HG02759 (cell line): Measurements from ENCODE around the gene ZSCAN29.
"Not testable (repeated sequence)": the region's sequence is repeated elsewhere in the genome, so short reads cannot be mapped to it uniquely, and the experiment has no call there.

Experiments
- ATAC-seq: cut with Tn5 transposase; IDR thresholded peaks from one replicate; pipeline ENCODE4 v1.9.1; 2021; ENCODE audit warnings: mild to moderate bottlenecking, moderate library complexity; ENCODE audit not compliant: unreplicated experiment

Gene ZSCAN29

DNA sequence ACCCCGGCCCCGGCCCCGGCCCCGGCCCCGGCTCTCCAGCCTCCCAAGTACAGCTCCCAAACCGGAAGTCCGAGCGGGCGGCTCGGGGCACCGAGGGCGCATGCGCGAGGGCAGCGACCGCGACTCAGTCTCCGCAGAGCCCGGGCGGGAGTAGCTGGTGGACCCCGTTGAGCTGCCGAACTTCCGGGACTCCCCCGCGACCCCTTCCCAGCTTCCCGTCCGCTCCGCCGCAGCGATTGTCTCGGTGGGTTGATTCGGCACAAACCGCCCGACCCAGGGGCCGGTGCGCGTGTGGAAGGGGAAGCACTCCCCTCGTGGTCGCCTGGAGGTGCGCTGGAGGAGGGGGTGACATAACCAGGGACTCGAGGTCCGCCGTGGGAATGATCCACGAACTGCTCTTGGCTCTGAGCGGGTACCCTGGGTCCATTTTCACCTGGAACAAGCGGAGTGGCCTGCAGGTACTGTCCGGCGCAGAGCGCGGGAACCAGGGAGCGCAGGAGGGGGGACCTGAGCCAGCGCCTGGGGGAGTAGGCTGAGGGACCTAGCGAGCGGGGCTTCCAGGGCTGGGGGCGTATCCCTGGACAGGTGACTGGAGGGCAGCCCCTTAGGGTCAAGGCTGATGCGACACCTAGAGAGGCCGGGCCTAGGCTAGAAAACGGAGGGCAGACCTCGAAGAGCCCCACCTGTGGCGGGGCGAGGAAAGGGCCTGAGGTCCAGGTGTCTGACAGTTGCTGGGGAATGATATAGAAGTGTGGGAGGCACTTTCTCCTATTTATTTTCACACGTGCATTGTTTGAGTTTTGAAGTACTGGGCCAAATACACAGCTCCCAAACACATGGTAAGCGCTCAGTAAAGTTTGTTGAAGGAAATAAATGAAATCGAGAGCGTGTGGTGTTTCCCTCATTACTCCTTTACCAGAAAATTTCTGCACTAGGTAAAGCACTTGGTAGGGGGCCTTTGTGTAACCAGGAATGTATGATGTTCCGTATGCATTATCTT lies at the start of gene ZSCAN29, which contains the start of gene TUBGCP4:
ZSCAN29 (minus strand) TSS at position 69 of the 1,000 bp plus-strand sequence. CDS start 1,130 bp downstream, outside the sequence.
TUBGCP4 (plus strand) TSS at position 127 of the 1,000 bp plus-strand sequence; CDS start at position 381, 254 bp downstream.
- ATAC-seq = peak; percentile 92

DNA sequence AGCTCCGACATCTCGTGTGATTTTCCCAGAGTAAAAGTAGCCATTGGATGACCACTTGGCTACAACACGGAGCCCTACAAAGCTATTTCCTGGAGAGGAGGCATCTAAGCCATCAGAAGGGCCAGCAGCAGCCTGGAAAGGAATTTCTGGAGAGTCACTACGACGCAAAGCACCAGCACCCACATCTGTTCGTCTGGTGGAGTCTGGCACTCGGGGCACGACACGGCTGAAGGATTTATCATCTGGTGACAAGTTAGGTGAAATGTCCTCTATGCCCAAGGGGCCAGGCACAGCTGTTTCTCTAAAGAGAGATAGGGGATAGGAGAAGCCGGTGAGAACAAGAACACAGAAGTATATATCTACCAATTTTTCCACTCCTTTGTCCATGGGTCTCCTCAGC lies 49.6 kb upstream of the ZSCAN29 start:
- ATAC-seq = no peak

DNA sequence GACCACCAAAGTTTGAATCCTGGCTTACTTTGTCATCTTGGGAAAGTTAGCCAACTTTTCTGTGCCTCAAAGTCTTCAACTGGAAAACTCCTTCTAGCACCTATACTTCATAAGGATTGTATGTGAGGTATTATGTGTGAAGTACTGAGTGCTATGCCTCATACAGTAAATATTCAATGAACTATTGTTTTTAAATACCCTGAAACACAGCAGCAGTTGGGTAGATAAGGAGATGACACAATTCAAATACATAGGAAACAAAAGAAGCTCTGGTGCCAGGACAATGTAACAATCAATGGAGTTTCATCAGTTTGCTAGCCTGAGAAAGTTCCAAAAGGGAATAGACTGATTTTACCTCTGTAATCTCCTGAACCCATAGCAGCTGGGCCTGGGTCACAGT lies 43.4 kb upstream of the ZSCAN29 start:
- ATAC-seq = no peak

DNA sequence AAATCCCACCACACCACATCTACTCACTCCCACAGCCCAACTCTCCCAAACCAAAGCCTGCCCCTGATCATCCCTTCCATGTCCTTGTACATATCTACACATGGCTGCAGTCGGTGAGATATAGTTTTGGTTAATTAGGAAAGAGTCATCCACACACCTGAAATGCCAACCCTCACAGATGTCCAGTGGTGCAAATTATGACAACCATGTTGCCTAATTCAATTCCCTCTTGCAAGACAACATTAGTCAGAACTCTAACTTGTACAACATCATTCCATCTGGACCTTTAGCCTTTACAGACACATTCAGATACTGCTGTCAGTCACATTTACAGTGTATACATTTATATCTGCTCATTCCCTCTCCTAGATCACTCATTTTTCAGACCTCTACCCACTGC lies 41.3 kb upstream of the ZSCAN29 start:
- no peak for ATAC-seq

DNA sequence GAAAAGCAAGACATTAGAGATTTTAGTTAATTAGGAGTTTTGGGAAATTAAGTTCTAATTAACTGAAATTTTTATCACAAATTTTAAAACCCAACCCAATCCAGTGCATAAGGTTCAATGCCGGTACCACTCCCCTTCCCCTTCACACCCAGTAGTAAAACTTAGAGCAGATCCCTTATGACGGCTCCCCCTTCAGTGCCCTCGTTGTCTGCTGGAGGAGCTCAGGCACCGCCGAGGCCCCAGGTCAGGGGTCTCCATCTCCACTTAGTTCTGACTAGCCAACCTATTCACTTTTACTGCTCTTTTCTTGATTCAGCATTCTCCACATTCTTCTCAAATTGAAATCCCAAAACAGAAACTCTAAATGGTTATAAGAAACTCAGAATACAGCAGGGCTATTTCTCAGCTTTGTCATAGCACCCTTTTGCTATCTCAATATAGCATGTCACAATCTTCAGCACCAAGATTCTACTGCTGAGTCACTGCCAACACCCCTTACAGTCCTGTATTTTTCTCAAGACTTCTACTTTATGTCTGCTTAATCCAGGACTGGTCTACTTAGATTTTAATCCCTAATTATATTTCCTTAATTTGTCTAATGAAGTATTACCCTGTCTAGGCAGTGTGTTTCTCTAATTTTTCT lies 39.9 kb upstream of the ZSCAN29 start:
- ATAC-seq = no peak

DNA sequence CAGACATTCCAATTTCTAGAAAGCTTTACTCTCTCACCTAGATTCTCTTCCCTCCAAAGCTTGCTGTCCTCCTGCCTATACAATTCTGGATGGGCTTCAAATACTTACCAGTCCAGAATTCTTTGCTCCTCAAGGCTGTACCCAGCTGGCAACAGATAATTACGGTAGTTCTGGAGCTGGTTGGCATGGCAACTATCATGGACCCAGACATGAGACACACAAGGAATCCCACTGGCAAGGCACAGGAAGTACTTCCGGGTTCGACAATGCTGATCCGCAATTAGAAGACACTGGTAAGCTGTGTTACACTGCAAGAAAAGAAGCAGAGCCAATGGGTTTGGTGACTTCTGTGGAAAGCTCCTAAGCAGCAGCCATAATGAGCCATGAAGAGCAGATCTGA lies 37.9 kb upstream of the ZSCAN29 start:
- ATAC-seq = no peak

DNA sequence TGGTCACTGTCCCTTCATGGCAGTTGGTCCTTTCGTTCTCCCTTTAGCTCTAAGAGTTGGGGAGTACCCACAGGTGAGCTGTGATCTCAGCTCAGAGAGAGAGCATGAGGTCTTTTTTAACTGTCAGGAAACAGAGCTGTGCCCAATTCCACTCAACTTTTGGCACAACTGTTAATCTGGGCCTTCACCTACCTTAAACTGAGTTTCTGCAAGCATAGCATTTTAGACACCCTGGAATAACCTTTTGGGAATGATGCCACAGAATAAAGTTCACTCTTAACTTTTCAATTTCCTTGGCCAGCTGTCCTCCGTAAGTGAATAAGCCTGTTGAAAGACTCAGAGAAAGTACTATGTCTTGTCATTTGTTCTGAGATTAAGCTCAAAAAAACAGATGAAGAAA lies 36.0 kb upstream of the ZSCAN29 start:
- no peak for ATAC-seq

DNA sequence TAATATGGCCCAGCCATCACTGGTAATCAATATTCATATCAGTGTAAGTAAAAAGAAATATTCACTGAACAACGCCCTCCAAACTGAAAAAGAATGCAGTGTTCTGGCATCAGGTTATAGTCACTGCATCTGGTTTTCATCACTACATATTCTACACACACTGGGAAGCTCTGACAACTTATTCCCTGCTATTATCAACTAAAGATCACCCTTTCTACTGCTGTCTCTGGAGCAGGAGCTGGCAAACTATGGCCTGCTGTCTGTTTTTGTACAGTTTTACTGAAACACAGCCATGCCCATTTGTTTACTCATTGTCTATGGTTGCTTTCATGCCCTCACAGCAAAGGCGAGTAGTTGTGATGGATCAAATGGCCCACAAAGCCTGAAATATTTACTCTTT lies 35.3 kb upstream of the ZSCAN29 start:
- ATAC-seq = no peak

DNA sequence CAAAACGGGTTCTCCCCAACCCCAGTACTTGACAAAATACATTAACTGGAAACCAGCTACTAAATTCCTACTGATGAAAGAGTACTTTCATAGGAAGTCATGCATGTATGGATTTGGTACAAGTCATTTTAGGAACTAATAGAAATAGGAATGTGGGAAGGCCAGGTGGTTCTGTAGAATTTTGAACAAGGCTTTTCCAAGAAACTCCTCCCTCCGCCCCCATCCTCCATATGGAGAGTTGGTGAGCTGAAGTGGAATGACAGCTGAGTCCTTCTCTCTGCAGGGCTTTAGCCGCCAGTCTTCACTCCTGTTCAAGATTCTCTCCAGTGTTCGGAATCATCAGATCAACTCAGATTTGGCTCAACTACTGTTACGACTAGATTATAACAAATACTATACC lies 33.3 kb upstream of the ZSCAN29 start:
- no peak for ATAC-seq

DNA sequence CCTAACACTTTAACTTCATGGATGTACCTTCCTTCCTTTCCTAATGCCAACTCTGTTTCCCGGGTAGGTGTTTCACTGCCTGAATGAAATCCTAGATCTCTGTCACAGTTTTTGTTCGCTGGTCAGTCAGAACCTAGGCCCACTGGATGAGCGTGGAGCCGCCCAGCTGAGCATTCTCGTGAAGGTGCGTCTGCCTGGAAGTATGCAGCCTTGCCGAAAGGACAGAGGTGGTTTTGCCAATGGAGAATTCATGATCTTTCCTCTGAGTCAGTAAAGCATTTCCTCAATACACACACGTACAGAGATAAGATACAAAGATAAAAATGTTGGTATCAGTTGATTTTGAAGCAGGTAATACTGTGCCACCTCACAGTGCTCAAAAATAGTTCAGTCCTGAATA lies 32.8 kb upstream of the ZSCAN29 start:
- ATAC-seq = no peak

DNA sequence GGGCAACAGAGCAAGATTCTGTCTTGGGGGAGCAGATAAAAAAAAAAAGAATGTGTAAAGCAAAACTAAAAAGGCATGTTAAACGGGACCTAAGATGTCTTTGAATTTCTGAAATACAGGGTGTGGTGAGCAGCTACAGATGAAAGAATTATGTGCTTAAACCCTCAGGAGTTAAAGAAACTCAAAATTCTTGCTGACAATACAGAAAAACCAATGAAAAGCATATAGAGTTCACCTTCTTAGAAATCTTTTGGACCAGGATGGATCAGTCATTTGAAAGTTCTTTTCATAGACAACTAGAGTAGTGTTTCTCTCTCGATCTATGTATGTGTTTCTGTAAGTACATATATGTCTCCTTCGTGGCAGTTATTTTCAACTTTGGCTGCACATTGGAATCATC lies 31.4 kb upstream of the ZSCAN29 start:
- no peak for ATAC-seq

DNA sequence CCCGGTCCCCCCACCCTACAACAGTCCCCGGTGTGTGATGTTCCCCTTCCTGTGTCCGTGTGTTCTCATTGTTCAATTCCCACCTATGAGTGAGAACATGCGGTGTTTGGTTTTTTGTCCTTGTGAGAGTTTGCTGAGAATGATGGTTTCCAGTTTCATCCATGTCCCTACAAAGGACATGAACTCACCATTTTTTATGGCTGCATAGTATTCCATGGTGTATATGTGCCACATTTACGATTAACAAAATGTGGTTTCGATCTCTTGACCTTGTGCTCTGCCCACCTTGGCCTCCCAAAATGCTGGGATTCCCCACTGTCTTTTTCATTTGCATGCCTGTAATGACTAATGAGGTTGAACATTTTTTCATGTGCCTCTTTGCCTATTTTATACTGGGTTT lies 22.7 kb upstream of the ZSCAN29 start:
- not testable (repeated sequence) for ATAC-seq

DNA sequence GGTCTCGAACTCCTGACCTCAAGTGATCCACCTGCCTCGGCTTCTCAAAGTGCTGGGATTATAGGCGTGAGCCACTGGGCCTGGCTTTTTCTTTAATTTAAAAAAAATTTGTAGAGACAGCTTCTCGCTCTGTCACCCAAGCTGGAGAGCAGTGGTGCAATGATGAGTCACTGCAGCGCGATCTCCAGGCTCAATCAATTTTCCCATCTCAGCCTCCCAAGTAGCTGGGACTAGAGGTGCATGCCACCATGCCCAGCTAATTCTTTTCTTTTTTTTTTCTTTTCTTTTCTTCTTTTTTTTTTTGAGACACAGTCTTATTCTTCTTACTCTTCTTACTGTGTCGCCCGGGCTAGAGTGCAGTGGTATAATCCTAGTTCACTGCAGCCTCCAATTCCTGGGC lies 19.9 kb upstream of the ZSCAN29 start:
- no peak for ATAC-seq

DNA sequence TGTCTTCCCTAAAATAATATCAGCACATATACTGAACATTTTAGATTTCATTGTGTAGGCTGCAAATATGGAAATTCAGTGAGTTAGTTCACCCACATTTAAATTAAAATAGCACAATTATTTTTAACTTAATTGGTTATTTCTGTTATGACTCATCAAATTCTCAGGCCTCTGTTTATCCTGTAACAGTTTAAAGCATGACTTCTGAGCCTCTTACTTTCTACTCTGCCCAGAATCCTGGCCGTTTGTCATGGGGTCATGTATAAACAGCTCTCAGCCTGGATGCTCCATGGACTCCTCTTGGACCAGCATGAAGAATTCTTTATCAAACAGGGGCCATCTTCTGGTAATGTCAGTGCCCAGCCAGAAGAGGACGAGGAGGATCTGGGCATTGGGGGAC lies 12.2 kb upstream of the ZSCAN29 start:
- ATAC-seq = no peak

DNA sequence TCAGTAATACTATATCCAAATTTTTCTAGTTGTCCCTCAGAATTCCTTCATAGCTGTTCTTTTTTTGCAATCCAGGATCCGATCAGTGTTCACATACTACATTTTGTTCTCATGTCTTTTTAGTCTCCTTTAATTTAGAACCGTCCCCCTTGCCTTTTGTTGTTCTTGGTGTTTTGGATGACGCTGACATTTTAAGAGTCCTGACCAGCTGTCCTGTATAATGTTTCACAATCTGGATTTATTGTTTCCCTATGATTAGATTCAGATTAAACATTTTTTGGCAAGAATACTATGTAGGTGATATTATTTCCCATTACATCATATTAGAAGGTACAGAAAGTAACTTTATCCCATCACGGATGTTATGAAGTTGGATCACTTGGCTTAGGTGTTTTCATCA lies 11.5 kb upstream of the ZSCAN29 start:
- no peak for ATAC-seq

DNA sequence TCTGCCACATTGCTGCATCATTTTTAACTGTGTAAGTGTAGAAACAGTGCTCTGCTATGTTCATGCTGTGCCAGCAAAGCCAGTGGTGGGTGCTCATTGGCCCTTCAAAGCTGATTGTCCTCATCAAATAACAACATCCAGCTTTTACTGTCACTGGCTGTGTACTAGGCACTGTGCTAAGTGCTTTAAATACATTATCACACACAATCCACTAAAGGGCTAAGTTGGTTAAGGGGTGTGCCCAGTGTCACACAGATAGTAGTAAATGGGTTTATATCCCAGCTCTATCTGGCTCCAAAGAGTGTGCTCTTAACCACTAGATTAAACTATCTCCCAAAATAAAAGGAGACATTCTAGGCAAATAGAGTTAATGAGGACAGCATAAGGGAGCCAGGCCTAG lies 7.8 kb upstream of the ZSCAN29 start:
- no peak for ATAC-seq

DNA sequence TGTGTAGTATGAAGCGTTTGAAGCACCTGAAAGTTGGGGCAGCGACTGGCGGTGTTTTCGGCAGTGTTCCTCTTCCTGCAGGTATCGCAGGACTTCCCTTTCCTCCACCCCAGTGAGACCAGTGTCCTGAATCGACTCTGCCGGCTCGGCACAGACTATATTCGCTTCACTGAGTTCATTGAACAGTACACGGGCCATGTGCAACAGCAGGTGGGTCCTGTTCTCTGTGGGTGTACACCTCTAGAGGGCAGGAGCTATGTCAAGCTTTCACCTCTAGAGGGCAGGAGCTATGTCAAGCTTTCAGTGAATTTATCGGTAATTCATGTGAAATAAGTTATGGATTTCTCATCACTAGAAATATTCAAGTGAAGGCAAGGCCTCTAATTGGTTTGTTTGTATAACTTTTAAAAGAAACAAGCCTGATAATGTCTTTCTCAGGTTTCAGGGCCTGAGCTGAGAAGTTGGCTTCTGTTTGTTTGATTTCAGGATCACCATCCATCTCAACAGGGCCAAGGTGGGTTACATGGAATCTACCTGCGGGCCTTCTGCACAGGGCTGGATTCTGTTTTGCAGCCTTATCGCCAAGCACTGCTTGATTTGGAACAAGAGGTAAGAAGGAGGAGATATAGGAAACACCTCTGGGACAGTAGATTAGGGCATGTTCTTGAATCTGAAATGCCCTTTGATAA lies 5.3 kb upstream of the ZSCAN29 start:
- no peak for ATAC-seq

DNA sequence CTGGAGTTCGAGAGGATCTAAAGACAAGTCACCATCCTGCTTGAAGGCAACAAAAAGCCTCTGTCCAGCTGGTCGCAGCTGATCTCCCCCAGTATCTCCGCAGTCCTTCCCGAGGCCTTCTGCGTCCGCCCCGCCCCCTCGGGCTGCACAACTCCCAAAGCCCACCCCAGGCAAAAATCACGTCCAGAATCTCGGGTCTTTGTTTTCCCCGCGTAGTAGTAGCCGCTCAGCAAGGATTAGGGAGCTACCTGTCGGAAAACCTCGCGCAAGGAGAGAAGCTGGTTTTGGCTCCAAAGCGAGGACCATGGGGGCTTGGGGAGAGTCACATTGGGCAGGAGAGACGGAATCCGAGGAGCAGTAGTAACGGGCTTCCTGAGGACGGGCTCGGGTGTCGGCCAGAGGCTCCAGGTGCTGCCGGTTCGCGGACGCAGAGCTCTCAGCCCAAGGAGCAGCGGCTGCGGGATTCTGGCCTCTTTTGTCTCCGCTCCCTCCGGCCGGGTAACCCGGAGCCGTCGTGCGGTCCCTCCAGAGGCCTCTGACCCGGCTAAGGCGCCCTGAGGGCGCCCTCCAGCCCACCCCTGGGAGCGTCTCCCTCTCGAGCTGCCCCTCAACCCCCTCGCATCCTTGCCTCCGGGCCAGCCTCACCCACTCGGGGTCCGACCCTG lies 401 bp downstream of the ZSCAN29 start:
- ATAC-seq = peak; percentile 60

DNA sequence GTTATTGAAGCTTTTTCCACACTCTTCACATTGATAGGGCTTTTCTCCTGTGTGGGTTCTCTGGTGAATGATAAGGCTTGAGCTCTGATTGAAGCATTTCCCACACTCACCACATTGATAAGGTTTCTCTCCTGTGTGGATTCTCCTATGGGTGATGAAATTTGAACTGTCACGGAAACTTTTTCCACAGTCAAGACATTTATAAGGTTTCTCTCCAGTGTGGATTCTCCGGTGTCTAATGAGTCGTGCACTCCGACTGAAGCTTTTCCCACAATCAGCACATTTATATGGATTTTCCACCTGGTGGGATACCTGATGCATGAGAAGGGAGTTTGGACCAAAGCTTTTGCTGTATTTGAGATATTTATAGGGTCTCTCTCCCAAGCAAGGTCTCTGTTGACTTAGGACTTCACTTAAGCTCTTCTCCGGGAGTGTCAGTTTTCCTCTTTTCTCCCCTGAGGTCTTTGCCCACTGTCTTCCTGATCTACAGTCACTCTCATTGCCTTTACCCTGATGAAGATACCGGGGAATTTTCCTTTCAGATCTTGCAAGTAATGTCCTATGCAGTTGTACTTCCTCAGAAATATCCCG lies 9.4 kb downstream of the ZSCAN29 start:
- no peak for ATAC-seq

DNA sequence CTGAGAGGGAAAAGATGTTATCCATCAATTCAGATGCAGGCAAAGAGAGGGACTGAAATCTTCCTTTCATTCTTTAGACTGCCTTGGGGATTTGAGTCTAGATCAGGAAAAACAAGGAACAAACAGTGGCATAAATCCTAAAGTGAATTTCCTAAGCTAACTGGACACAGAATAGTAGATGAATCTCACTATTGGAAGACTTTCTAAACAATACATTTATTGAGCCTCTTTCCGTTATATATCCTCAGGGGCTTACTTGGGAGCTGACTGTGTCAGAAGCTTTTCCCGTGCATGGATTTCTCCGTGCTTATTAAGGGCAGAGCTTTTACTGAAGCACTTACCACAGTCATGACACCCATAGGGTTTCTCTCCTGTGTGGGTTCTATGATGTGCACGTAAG lies 10.0 kb downstream of the ZSCAN29 start:
- ATAC-seq = no peak
